Panc1 (cell line): ENCODE data around the gene AURKAIP1. TPM values are rescaled to one million over a fixed set of nuclear protein-coding genes. Genes with fewer than 3 reads are reported as not detected.
A peak's percentile ranks its signal among the peaks of the same experiment; 100 is the strongest.

ENCODE experiments used
- ATAC-seq: fragments of 200-7000 bp; cut with Tn5 transposase; 2 replicates; pipeline ENCODE4 v1.9.1; 2020; ENCODE audit warnings: mild to moderate bottlenecking, moderate library complexity
- BruUV-seq: library from RNA; stranded (reverse); fragments of 400-500 nt; replicated peaks from 2 replicates; lab custom pipeline; 2021; lab: Mats Ljungman, UMichigan
- CTCF ChIA-PET: fragments of 300-600 bp; sonication (Branson Sonifier 250); formaldehyde crosslinking; loops from one replicate; lab custom pipeline; 2022; ENCODE audit warnings: antibody characterized with exemption; lab: Charles Lee
- POLR2A ChIA-PET: fragments of 300-600 bp; sonication (Branson Sonifier 250); formaldehyde crosslinking; loops from one replicate; lab custom pipeline; 2022; ENCODE audit warnings: antibody characterized with exemption; lab: Charles Lee
- DNase-seq: peaks from one replicate; pipeline ENCODE4 v3.0.0-alpha.2; 2010; ENCODE audit warnings: low read depth, low spot score
- H3K27ac ChIP-seq: 2 replicates; pipeline ENCODE4 v1.5.1; 2011; ENCODE audit warnings: mild to moderate bottlenecking, low read length, inconsistent platforms
- H3K27me3 ChIP-seq: fragments of 200-500 bp; sonication (Bioruptor generic); 2 replicates; pipeline ENCODE4 v1.6.0; 2014; ENCODE audit warnings: low read length, inconsistent platforms; ENCODE audit not compliant: control insufficient read depth, insufficient read depth
- H3K36me3 ChIP-seq: fragments of 200-500 bp; sonication (Bioruptor generic); 2 replicates; pipeline ENCODE4 v1.5.1; 2014; ENCODE audit warnings: inconsistent platforms, mild to moderate bottlenecking, low read length, moderate library complexity; ENCODE audit not compliant: control insufficient read depth, insufficient read depth
- H3K4me1 ChIP-seq: 2 replicates; pipeline ENCODE4 v1.5.1; 2011; ENCODE audit warnings: inconsistent platforms, mild to moderate bottlenecking, low read length, moderate library complexity; ENCODE audit not compliant: control insufficient read depth, insufficient read depth
- H3K4me3 ChIP-seq, 2 experiments: 2 replicates each; pipeline ENCODE4 v1.5.1; 2011 to 2012; ENCODE audit warnings: low read depth in 2 of 2, low read length in 2 of 2, mild to moderate bottlenecking in 2 of 2, inconsistent platforms in 1 of 2, moderate library complexity in 1 of 2
- H3K9me3 ChIP-seq: fragments of 200-500 bp; sonication (Bioruptor generic); 2 replicates; pipeline ENCODE4 v1.5.1; 2014; ENCODE audit warnings: low read depth, mild to moderate bottlenecking, inconsistent platforms, low read length, moderate library complexity; ENCODE audit not compliant: control insufficient read depth, insufficient read depth
- CTCF ChIP-seq: fragments of 450-650 bp; IDR thresholded peaks from 2 replicates; pipeline ENCODE4 v1.5.1; 2017; ENCODE audit warnings: mild to moderate bottlenecking
- POLR2AphosphoS5 ChIP-seq: IDR thresholded peaks from 2 replicates; pipeline ENCODE4 v1.6.1; 2012; ENCODE audit warnings: mild to moderate bottlenecking, low read depth, low read length, moderate library complexity
- REST ChIP-seq, 2 experiments: IDR thresholded peaks; 2 replicates each; pipeline ENCODE4 v1.6.1; 2011 to 2012; ENCODE audit warnings: low read depth in 2 of 2, control low read depth in 1 of 2, low read length in 1 of 2, mild to moderate bottlenecking in 1 of 2, moderate library complexity in 1 of 2; ENCODE audit not compliant: insufficient read depth in 1 of 2
- SIN3A ChIP-seq: IDR thresholded peaks from 2 replicates; pipeline ENCODE4 v1.6.1; 2012; ENCODE audit warnings: low read depth, mild to moderate bottlenecking, low read length, moderate library complexity, borderline replicate concordance; ENCODE audit not compliant: insufficient read depth
- TCF7L2 ChIP-seq: IDR thresholded peaks from 2 replicates; pipeline ENCODE4 v1.6.1; 2011; ENCODE audit warnings: mild to moderate bottlenecking, low read depth, low read length, inconsistent platforms
- in situ Hi-C: cut with HindIII; loops from 2 replicates; pipeline ENCODE4 v1.10.0; 2016; ENCODE audit warnings: low sequenced_read_pairs, low pct_unique_long_range_greater_than_20kb
- intact Hi-C: fragments of 100-400 bp; cut with micrococcal nuclease; formaldehyde crosslinking; loops from one replicate; pipeline ENCODE4 v1.10.0; 2022; ENCODE audit not compliant: unreplicated experiment
- total RNA-seq: library from RNA; stranded (reverse); gene quantifications from one replicate; pipeline ENCODE4 v1.2.1, GENCODE V29; 2021; ENCODE audit not compliant: unreplicated experiment

Gene AURKAIP1
- total RNA-seq, 1 experiment from 2014 or later = 335 TPM

- TF ChIP-seq SIN3A (no peak), CTCF (no peak), TCF7L2 (no peak), POLR2AphosphoS5 (no peak), REST (IDR thresholded peaks at IDR 0.05; ENCODE audit: insufficient read depth in 1 of 2, low read depth in 2 of 2, low read length in 1 of 2) (no peak)
- ChIA-PET POLR2A (no interaction called here), CTCF (interaction anchor here (2.2 kb wide), 1 partner anchor 27 kb away, joined by 8 read pairs; no protein-coding TSS in a partner anchor)
- no peaks in the 10 kb centered on the region for H3K9me3 ChIP-seq
- intact Hi-C loops = no loop called here
- peaks cover 40% of the 10 kb centered on the region for H3K4me1 ChIP-seq
- no peaks in the 10 kb centered on the region; the same call in 1 of the 2 replicates for H3K36me3 ChIP-seq
- peak overlapping the region in 1 of 2 experiments; percentile 85; a peak in 2 of 4 replicates for H3K4me3 ChIP-seq
- no TSS peak for BruUV-seq
- DNase-seq (no peak), ATAC-seq (peak; percentile 3)
- H3K27me3 ChIP-seq = no peaks in the 10 kb centered on the region
- in situ Hi-C loops = no loop called here
- H3K27ac ChIP-seq = peak overlapping the region; percentile 93
Measured at GRCh38 chr1:1345384-1345783, 29.6 kb downstream of the AURKAIP1 start.

GRCh38 chr1:1344655-1345361 is 30.2 kb downstream of the AURKAIP1 start:
- peaks cover 40% of the 10 kb centered on the region for H3K4me1 ChIP-seq
- intact Hi-C loops (no loop called here), in situ Hi-C loops (no loop called here)
- no TSS peak for BruUV-seq
- no peaks in the 10 kb centered on the region; the same call in 1 of the 2 replicates for H3K36me3 ChIP-seq
- peak; percentile 84 for DNase-seq
- ChIA-PET POLR2A (no interaction called here), CTCF (interaction anchor here (2.2 kb wide), 1 partner anchor 27 kb away, joined by 8 read pairs; no protein-coding TSS in a partner anchor)
- peak overlapping the region; percentile 93 for H3K27ac ChIP-seq
- H3K9me3 ChIP-seq = no peaks in the 10 kb centered on the region
- ATAC-seq = peak; percentile 74
- H3K4me3 ChIP-seq = peak overlapping the region in 1 of 2 experiments; percentile 85; a peak in 2 of 4 replicates
- no peaks in the 10 kb centered on the region for H3K27me3 ChIP-seq
- no peak for TF ChIP-seq POLR2AphosphoS5
- peak in 1 of 2 experiments; percentile 5; a peak in 1 of 4 replicates for TF ChIP-seq REST (IDR thresholded peaks at IDR 0.05; ENCODE audit: insufficient read depth in 1 of 2, low read depth in 2 of 2, low read length in 1 of 2)
- no peak for TF ChIP-seq TCF7L2
- no peak for TF ChIP-seq SIN3A
- peak; percentile 88 for TF ChIP-seq CTCF
